SU-DHL-6 (cell line): ENCODE data around the gene APOBEC3G.

Experiments used
- EZH2phosphoT487 ChIP-seq: fragments of 200-600 bp; sonication (generic), shearing (Covaris generic); conservative IDR thresholded peaks from 2 replicates; pipeline ENCODE4 v1.6.1; 2018; ENCODE audit warnings: mild to moderate bottlenecking, antibody characterized with exemption, low read length, moderate library complexity, mixed read lengths
- TF ChIP-seq, protein P1 (sequence below): fragments of 200-600 bp; sonication (generic); IDR thresholded peaks from one replicate; pipeline ENCODE4 v1.5.1; 2017; ENCODE audit warnings: antibody characterized with exemption, mild to moderate bottlenecking, low read length, moderate library complexity; ENCODE audit not compliant: insufficient read depth, poor library complexity, severe bottlenecking

DNA sequence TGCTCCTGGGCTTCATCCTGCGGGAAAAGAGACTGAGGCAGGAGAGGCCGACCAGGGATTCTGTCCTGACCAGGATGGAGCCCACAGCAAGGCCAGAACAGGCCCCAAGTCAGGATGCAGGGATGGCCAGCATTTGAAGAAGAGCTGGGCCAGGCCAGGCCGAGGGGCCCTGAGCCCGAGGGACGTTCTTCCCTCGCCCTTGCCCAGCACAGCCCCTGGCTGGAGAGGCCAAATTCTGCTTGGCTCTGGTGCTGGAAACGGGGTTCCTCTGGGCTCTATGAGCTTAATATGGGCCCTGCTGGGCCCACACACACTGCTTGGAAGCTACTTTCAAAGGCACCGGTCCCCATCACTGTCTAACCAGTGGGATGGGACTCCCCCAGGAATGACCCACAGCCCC lies 7.6 kb downstream of the APOBEC3G start:
- TF ChIP-seq, protein P1, sequence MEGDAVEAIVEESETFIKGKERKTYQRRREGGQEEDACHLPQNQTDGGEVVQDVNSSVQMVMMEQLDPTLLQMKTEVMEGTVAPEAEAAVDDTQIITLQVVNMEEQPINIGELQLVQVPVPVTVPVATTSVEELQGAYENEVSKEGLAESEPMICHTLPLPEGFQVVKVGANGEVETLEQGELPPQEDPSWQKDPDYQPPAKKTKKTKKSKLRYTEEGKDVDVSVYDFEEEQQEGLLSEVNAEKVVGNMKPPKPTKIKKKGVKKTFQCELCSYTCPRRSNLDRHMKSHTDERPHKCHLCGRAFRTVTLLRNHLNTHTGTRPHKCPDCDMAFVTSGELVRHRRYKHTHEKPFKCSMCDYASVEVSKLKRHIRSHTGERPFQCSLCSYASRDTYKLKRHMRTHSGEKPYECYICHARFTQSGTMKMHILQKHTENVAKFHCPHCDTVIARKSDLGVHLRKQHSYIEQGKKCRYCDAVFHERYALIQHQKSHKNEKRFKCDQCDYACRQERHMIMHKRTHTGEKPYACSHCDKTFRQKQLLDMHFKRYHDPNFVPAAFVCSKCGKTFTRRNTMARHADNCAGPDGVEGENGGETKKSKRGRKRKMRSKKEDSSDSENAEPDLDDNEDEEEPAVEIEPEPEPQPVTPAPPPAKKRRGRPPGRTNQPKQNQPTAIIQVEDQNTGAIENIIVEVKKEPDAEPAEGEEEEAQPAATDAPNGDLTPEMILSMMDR = no peak
- TF ChIP-seq EZH2phosphoT487 = no peak
